ENCODE measurements around the gene MPZL1.

The MPZL1 gene

DNA sequence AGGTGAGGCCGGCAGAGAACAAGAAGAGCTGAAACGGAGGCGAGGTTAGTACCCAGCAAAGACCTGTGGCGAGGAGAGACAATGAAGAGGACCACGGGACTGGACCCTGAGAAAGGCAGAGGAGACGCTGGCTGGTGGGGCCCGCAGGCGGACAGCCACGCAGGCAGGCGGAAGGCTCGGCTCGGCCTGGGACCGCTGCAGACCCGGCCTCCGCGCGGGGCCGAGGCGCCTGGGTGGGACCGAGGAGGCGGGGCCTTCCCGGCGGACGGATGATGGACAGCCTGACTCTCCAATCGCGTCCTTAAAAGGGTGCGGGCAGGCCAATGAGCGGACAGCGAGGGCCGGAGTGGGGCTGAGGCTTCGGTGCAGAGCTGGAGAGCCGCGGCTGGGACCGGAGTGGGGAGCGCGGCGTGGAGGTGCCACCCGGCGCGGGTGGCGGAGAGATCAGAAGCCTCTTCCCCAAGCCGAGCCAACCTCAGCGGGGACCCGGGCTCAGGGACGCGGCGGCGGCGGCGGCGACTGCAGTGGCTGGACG is at the start of gene MPZL1:
Gene MPZL1 (plus strand): TSS at position 366 of the 535 bp plus-strand sequence. CDS start 170 bp downstream, outside the sequence.
- DNase-seq: peak; percentile 92

DNA sequence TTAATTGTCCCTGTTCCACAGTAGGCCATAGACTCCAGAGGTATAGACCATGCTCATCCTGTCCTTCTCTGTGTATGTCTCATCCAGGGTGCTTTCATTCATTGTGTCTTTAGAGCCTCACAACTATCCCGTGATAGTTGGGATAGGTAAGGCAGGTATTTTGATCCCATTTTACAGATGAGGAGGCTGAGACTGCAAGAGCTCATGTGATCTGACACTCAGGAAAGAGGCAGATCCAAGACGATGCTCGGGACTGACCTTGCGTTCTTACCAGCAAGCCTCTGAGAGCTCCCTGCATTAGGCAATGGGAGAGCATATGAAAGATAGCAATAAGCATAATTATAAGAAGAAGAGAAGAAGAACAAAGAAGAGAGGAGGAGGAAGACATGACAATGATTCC is 49.0 kb upstream of the MPZL1 start:
- no peak for DNase-seq

DNA sequence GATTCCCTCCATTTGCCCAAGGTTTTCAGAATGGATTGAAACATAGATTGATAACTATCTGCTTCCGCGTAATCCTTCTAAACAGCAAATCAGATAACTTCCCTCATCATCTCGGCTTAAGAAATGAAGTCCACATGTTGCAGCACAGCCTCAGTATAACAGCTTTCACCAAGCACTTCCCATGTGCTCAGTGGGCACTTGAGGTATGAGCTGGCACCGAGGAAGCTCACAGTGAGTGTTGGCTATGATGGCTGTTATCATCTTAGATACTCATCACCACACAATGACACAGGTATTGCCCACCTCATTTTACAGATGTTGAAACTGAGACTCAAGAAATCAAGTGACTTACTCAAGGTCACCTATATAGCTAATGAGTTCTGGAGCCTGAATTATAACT is 48.5 kb upstream of the MPZL1 start:
- DNase-seq: no peak

DNA sequence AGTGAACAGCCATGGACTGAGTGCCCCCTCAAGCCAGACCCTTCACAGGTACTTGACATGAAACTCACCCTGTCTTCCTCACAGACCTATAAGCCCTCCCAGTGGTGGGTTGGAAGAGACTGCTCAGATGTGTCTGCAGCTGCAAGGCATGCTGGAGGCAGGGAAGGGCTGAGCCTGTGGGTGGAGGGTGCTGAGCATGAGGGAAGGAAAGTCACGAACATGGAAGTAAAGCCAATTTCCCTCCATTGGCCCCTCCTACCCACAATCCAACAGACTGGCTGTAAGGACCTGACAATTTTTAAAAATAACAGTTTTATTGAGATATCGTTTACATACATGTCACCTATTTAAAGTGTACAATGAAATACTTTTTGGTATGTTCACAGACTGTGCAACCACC is 47.6 kb upstream of the MPZL1 start:
- DNase-seq: no peak

DNA sequence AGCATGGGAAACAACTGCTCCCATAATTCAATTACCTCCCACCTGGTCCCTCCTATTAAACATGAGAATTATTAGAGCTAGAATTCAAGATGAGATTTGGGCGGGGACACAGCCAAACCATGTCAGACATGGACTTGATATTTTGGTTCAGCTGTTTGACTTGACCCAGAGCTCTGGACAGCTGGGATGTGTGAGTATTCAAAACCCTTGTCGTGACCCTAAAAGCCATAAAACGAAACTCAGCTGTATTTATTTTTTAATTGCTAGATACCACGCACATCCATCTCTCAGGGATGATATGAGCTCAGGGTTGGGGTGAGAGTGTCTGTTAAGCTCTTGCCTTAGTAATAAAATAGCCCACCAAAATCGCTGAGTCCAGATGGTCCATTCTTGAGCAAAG is 46.3 kb upstream of the MPZL1 start:
- DNase-seq: no peak

DNA sequence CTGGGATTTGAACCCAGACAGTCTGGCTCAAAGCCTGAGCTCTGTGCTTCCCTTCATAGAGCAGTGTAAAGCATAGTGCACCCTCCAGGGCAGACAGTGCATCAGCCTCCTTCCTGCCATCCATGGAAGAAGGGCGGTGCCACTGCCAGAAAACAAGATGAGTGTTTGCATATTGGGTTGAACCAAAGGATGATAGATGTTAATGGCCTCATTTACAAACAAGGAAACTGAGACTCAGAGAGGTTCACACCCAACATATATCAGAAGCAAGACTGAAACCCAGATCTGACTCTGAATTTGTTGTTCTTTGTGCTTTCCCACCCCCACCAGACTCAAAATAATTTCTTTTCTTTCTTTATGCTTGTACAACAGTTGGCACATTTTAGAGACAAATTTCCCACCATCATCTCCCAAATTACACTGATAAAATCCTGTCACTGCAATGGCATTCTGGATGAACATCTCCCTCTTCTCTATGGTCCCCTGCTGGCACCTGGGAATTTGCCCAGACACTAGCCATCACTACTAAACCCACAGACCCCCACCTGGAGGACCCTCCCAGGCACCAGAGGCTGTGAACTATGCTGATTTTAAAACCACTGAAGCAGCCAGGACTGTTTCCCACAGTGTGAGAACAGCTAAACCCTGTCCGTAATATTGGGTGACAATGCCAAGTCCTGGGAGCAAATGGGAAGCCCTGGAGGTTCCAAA is 45.4 kb upstream of the MPZL1 start:
- peak; percentile 15 for DNase-seq

DNA sequence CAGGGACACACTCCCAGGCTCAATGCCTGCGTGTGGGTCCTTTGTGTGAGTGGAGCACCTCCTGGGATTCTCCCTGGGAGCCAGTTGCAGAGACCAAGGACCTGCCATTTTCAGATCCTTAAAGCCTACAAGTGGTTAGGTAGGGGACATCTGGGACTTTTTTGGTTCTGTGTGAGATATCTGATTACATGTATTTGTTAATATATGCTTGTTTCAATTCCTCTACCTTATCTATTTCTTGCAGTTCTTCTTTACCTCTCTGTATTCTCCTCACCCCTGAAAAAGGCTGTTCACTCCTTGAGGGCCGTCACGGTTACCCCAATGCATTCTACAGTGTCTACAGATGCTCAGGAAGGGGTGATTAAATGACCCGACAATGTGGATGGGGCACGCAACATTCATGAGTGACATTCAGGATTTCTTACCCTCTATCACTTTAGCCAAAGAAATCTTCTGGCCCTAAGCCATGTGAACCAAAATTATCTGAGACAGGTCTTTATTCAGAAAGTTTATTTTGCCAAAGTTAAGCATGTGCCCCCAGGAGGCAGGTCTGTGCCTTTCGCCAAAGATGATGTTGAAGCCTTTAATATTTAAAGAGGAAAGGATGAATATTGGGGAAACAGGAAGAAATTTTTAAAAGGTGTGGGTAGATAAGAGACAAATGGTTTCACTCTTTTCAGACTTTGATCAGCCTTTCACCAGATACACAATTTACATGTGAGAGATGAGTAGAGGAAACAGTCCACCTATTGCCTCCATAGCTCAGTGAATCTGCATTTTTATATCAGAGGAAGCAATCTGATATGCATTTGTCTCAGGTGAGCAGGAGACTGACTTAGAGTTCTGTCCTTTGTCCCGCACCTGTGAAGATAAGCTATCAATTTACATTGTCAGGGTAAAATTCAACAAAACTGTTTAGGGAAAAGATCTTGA is 44.6 kb upstream of the MPZL1 start:
- no peak for DNase-seq

DNA sequence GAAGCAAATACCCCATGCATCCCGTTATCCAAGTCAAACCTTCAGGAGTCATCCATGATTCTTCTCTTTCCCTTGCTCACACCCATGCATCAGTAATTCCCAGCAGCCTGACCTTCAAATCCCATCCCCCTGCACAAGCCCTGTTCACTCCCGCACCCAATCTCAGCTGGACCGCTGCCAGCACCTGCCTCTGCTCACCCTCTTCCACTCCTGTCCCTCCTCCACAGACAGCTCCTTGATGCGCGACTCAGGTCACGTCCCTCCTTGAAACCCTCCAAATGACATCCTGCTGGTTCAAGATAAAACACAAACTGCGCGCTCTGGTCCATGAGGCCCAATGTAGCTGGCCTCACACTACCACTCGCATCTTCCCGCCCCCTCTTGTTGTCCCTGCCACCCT is 43.4 kb upstream of the MPZL1 start:
- no peak for DNase-seq

DNA sequence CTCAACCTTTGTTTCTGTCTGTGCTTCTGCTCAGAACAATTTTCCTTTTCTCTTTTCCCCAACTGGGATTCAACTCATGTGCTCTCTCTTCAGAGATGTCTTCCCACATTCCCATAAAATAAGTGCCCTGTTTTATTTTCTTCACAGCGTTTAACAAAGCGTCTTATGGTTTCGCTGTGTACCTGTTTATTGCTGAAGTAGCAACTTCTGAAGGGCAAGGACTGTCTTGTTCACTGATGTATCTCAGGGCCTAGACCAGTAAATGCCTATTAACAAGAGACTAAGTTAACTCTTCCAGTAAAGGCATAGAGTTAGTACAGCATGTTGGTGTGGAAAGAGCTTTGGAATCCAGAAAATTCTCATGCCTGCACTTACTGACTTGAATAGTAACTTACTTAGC is 42.9 kb upstream of the MPZL1 start:
- no peak for DNase-seq

DNA sequence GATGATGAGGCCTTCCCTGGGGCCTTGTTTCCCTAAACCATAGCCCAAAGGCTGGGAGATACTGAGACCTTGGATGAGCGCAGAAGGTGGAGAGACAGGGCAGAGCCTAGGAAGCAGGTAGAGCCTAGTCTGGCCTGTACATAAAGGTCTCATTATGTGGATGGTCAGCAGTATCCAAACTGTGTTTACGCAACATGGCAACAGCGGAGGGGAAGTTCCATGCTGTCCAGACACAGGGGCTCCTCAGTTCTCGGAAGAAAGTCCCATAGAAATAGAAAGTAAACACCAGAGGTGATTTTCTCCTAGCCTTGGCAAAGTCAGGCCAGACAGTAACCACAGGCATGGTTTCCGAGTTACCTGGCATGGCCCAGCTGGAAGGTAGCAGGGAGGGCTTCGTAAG is 42.1 kb upstream of the MPZL1 start:
- no peak for DNase-seq

DNA sequence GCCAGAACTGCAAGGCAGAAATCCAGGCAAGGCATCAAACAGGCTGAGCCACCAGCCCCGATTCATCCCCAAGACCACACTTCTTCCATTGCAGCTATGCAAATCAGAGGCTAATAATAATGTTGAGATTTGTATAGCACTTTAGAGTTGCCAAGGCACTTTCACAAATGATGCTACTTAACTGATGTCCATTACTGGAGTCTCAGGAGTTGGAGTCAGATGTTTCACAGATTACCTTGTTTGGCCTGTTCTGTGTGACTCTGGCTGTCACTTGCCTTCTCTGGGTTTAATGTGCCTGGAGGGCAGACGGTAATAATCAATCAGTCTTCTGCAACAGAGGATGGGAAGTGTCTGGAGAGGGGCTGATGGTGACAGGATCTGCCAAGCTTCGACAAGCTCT is 40.8 kb upstream of the MPZL1 start:
- DNase-seq: no peak

DNA sequence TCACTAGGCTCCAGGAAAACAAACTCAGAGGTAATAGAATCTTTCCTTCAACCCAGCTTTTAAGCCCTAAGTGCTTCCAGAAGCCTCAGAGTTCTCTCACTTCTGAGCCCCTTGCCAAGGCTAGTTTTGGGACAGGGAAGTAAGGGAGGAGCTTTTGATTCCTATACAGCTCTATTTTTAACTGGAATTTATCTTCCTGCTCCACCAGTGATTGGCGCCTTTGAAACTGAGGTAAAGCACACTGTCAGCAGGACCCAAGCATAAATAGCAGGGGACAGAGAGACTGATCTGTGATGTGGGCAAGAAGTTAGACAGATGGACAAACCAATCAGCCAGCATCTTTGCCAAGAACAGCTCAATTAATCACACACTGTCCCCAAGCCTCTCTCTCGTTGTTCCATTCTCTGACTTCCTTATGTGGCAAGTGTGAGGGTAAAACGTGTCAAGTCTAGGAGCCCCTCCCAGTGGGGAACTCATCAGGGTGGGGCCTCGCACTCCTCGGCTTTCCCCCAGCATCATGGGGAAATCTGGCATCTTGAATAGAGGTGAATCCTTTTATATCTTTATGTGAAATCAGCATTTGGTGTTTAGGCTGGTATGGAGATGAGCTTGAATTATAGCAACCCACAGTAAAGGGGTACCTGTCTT is 40.2 kb upstream of the MPZL1 start:
- no peak for DNase-seq

DNA sequence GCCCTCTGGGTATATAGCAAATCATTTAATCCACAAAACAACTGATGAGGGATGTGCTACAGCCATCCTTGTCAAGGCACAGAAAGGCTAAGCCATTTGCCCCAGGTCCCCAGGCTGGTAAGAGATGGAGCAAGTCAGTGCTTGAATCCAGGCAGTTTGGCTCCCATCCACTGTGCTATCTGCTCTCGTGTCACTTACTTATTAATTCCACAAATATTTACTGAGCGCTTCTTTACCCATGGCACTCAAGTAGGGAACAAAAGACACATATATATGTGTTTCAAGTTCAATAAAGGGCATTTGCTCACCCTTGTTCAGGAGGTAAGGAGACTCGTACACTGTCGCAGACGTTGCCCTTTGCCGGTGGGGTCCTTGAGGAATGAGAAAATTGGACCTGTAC is 38.6 kb upstream of the MPZL1 start:
- no peak for DNase-seq

DNA sequence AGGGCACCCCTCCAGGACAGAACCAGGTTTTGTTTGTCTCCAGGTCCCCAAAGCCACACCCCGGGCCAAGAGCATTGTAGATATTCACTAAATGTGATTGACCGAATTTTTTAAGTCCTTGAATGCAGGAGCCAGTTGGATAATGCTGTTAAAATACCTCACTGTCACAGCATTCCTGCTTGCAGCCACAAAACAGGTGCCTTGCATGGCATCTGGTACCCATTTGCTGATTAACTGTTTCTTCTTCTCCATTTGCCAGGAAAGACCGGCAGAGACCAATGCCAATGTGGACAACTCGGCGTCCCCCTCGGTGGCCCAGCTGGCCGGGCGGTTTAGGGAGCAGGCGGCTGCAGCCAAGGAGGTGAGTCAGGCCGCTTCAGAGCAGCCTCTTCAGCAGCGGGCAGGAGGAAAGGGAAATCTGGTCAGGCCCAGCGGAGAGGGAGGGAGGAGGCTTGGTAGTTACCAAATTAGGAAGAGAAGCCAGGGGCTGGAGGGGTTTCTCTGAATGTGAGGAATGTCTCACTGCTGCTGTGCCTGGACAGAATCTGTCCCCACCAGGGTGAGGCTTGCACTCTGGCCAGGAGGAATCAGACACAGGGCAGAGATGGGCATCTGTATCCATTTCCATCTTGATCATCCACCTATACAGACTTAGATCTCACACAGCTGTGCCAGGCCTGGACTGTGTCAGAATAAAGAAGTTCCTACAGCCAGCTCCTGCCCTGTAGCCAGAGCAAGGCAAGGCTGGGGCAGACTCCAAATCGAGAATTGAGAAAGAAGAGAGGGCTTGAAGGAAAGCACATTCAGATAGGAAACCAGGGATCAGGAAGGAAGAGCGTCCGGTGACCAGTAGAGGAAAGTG is 37.9 kb upstream of the MPZL1 start:
- no peak for DNase-seq

DNA sequence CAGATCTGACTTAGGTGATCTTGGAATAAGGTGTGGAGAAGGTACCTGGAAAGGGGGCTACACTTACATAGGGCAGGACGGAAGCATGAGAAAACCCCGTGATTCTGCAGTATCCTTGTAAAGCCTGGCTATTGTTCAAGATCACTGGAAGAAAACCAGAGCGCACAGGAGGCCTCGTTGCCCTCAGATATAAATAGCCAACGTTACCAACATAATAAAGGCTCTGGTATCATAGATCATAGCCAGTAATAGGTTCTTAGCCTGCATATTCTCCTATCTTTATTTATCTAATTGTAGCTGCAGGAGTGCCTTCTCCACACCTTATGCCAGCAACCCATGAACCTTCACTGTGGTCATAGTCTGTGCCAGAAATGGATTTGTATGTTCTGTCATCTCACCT is 35.9 kb upstream of the MPZL1 start:
- DNase-seq: no peak

DNA sequence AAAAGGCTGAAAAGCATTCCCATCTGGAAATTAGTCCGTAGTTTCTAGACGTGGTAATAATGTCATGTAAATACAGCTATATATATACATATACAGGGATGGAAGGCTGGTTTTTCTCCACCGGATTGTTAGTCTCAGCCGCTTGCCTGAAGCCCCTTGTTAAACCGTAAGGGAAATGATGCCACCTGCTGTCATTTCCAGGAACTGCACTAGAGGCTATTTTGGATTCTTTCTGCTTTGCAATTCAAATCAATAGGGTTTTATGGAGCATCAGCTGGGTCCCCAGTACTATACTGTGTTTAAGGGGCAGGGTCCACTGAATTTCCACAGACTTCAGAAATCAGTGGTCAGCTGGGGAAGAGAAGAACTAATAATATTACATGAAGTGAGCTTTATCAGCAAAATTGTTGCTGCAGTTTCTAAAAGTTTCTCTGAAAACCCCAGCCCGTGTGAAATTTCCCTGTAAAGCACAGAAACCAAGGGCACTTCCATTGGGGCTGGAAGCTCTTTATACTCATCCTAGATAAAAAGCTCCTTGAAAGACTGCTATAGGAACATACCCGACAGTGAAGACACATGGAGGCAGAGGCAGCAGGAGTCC is 33.8 kb upstream of the MPZL1 start:
- peak; percentile 85 for DNase-seq

DNA sequence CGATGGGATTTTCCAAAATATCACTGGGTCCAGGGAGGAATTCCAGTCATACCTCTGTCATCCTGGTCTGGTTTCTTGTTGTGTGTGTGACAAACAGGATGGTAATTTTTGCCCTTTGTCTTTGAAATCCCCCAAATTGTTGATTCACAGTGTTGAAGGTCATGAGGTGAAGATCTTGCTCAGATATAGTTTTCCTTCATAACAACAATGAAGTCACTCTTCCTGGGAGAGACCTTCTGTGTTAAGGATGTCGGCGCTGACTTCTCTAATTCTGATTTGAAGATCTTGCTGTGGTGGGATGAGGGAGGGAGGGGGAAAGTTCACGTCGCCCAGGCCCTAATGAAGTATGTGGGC is 32.2 kb upstream of the MPZL1 start:
- no peak for DNase-seq

DNA sequence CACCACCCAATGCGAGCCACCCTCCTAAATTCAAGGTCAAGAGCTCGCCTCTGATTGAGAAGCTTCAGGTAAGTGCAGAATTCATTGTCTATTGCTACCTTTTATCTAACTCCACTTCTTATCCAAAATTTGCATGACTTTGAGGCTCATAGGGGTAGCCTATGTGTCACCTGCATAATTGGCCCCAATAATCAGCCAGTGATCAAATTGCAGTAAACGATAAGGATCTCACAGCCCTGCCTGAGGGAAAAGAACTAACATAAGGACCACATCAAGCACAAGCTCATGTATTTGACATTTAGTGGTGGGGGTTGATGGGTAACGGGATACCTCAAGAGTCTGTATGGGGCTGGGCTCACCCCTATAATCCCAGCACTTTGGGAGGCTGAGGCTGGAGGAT is 31.7 kb upstream of the MPZL1 start:
- no peak for DNase-seq

DNA sequence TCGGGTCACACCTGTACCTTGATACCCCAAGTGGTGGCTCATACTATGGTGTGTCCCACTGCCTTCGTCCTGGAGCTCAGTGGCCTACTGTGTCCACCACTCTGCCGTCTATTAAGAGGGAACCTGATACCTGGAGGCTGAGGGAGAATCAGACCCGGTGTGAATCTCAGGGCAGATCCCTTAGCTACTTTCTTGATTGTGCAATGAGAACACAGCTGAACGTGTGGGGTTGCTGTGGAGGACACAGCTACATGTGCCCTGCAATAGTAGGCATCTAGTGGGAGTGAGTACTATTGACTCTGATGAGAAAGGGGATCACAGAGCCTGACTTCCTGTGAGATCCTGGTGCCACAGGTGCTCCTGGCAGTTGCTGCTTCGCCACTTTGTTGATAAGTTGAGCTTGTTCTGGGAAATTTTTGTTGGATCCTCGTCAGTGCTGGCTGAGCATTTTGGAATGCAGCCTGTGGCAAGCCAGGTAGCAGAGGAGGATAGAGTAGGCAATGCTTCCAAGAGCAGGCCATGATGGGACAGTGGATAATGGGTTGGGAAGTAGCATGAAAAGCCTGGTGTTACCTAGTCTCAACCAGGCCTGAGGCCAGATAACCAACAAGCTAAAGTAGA is 28.2 kb upstream of the MPZL1 start:
- DNase-seq: no peak

DNA sequence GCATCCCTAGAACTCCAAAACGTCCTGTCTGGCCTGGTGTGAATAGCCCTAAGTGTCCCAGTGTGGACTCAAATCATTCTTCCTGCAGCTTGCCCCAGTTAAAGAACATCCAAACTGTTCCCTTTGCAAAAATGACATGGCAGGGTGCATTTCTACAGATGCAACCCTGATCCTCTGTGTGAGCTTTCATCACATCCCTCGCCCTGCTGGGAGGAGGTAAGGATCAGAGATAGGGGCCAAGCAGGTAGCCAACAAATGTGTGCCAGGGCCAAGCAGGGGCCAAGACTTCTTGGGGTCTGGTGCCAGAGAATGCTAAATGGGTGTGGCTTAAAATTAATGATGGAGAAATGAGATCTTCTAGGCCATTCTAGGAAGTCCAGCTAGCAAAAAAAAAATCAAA is 27.1 kb upstream of the MPZL1 start:
- no peak for DNase-seq

DNA sequence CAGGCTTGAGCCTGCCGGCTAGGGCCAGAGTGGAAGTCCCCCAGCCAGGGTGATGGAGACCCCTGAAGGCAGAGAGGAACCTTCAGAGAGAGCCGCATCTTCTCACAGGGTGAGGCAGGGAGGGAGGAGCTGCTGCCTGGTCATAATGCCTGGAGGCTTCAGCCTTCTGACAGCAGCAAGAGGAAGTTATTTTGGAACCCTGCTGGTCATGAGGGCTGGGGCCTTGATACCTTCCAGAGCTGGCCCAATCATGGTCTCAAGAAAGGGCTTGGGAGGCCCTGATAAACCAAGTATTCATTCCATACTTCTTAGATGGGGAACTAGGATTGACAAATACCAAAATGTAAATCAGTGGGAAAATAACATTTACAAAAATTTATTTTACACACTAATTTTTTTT is 26.6 kb upstream of the MPZL1 start:
- DNase-seq: no peak

Measured in CD4-positive, alpha-beta T cell treated with Interleukin-6 for 4 hours (primary cell).